HEK293 (cell line): Measurements from ENCODE around the gene NINJ2.

Experiments used
- CTCF ChIA-PET: fragments of 350-600 bp; formaldehyde crosslinking; extraction: SDS; loops from one replicate; lab custom pipeline; 2021; ENCODE audit warnings: antibody characterized with exemption; lab: Yijun Ruan, JAX
- POLR2A ChIA-PET: fragments of 300-600 bp; formaldehyde crosslinking; extraction: SDS; loops from one replicate; lab custom pipeline; 2020; ENCODE audit warnings: antibody characterized with exemption, inconsistent platforms; lab: Yijun Ruan, JAX
- H3K27ac ChIP-seq: fragments of 200-500 bp; sonication (Bioruptor generic); 2 replicates; pipeline ENCODE4 v1.5.1; 2014; ENCODE audit warnings: low read depth, low read length, control low read depth, inconsistent platforms; ENCODE audit errors: extremely low read depth
- H3K36me3 ChIP-seq, 2 experiments: fragments of 200-500 bp in 1 of 2; sonication (Bioruptor generic) in 1 of 2; 1 replicate in 1 of 2; 2 replicates in 1 of 2; pipeline ENCODE4 v1.5.1; 2014 to 2017; ENCODE audit warnings: inconsistent platforms in 2 of 2, low read length in 2 of 2; ENCODE audit not compliant: control insufficient read depth in 2 of 2, insufficient read depth in 1 of 2
- H3K4me1 ChIP-seq: fragments of 200-500 bp; sonication (Bioruptor generic); 2 replicates; pipeline ENCODE4 v1.5.1; 2014; ENCODE audit warnings: mild to moderate bottlenecking, low read length, inconsistent platforms; ENCODE audit not compliant: control insufficient read depth, insufficient read depth
- H3K4me3 ChIP-seq: 2 replicates; pipeline ENCODE4 v1.5.1; 2011; ENCODE audit warnings: low read depth, mild to moderate bottlenecking, control low read depth, low read length, moderate library complexity
- H3K9me3 ChIP-seq: fragments of 200-500 bp; sonication (Bioruptor generic); 2 replicates; pipeline ENCODE4 v1.5.1; 2014; ENCODE audit warnings: low read depth, low read length, inconsistent platforms; ENCODE audit not compliant: control insufficient read depth, insufficient read depth
- HOXC10 ChIP-seq: sonication (generic); formaldehyde crosslinking; IDR thresholded peaks from 2 replicates; pipeline ENCODE4 v1.8.1; 2023; ENCODE audit warnings: mild to moderate bottlenecking, missing genetic modification reagents
- KLF1 ChIP-seq: fragments of 450-650 bp; formaldehyde crosslinking; IDR thresholded peaks from 2 replicates; pipeline ENCODE4 v1.5.1; 2016; ENCODE audit warnings: missing biosample characterization, missing genetic modification characterization
- OVOL3 ChIP-seq: fragments of 450-650 bp; formaldehyde crosslinking; IDR thresholded peaks from 2 replicates; pipeline ENCODE4 v1.5.1; 2016; ENCODE audit warnings: missing biosample characterization, missing genetic modification characterization
- SCRT2 ChIP-seq: fragments of 450-650 bp; formaldehyde crosslinking; IDR thresholded peaks from 2 replicates; pipeline ENCODE4 v1.5.1; 2016; ENCODE audit warnings: missing biosample characterization, missing genetic modification characterization
- ZBTB8A ChIP-seq: fragments of 450-650 bp; formaldehyde crosslinking; IDR thresholded peaks from 2 replicates; pipeline ENCODE4 v1.5.1; 2016; ENCODE audit warnings: missing biosample characterization, missing genetic modification characterization
- ZNF175 ChIP-seq: fragments of 450-650 bp; formaldehyde crosslinking; IDR thresholded peaks from 2 replicates; pipeline ENCODE4 v1.5.1; 2016; ENCODE audit warnings: missing biosample characterization, missing genetic modification characterization
- ZNF184 ChIP-seq: fragments of 450-650 bp; IDR thresholded peaks from 2 replicates; pipeline ENCODE4 v1.5.1; 2018; ENCODE audit warnings: missing biosample characterization, mild to moderate bottlenecking, missing genetic modification characterization
- ZNF221 ChIP-seq: fragments of 450-650 bp; formaldehyde crosslinking; IDR thresholded peaks from 2 replicates; pipeline ENCODE4 v1.5.1; 2017; ENCODE audit warnings: missing biosample characterization, missing genetic modification characterization, borderline replicate concordance
- ZNF223 ChIP-seq: fragments of 450-650 bp; formaldehyde crosslinking; IDR thresholded peaks from 2 replicates; pipeline ENCODE4 v1.5.1; 2016; ENCODE audit warnings: missing biosample characterization, missing genetic modification characterization
- ZNF248 ChIP-seq: fragments of 450-650 bp; formaldehyde crosslinking; IDR thresholded peaks from 2 replicates; pipeline ENCODE4 v1.5.1; 2017; ENCODE audit warnings: missing biosample characterization, missing genetic modification characterization
- ZNF335 ChIP-seq: fragments of 450-650 bp; formaldehyde crosslinking; conservative IDR thresholded peaks from 2 replicates; pipeline ENCODE4 v1.5.1; 2016; ENCODE audit warnings: missing biosample characterization, missing genetic modification characterization
- ZNF350 ChIP-seq: fragments of 450-650 bp; formaldehyde crosslinking; IDR thresholded peaks from 2 replicates; pipeline ENCODE4 v1.5.0; 2017; ENCODE audit warnings: missing biosample characterization, mild to moderate bottlenecking, missing genetic modification characterization
- ZNF426 ChIP-seq: fragments of 450-650 bp; formaldehyde crosslinking; IDR thresholded peaks from 2 replicates; pipeline ENCODE4 v1.5.1; 2017; ENCODE audit warnings: missing biosample characterization, missing genetic modification characterization, mild to moderate bottlenecking, inconsistent platforms, moderate library complexity
- ZNF529 ChIP-seq: fragments of 450-650 bp; formaldehyde crosslinking; IDR thresholded peaks from 2 replicates; pipeline ENCODE4 v1.5.1; 2017; ENCODE audit warnings: missing genetic modification characterization, missing biosample characterization; ENCODE audit not compliant: insufficient replicate concordance
- ZNF549 ChIP-seq: fragments of 450-650 bp; IDR thresholded peaks from 2 replicates; pipeline ENCODE4 v1.5.1; 2018; ENCODE audit warnings: missing biosample characterization, missing genetic modification characterization, mild to moderate bottlenecking, inconsistent platforms, moderate library complexity
- ZNF621 ChIP-seq: fragments of 450-650 bp; formaldehyde crosslinking; IDR thresholded peaks from 2 replicates; pipeline ENCODE4 v1.5.1; 2017; ENCODE audit warnings: missing biosample characterization, missing genetic modification characterization
- ZNF776 ChIP-seq: fragments of 450-650 bp; formaldehyde crosslinking; IDR thresholded peaks from 2 replicates; pipeline ENCODE4 v1.5.0; 2017; ENCODE audit warnings: missing biosample characterization, missing genetic modification characterization, borderline replicate concordance
- ZSCAN16 ChIP-seq: fragments of 450-650 bp; formaldehyde crosslinking; IDR thresholded peaks from 2 replicates; pipeline ENCODE4 v1.5.1; 2016; ENCODE audit warnings: missing biosample characterization, missing genetic modification characterization
- TF ChIP-seq, protein P1 (sequence below): fragments of 450-650 bp; formaldehyde crosslinking; IDR thresholded peaks from 2 replicates; pipeline ENCODE4 v1.5.1; 2016; ENCODE audit warnings: missing biosample characterization, missing genetic modification characterization
- TF ChIP-seq, protein P2 (sequence below): fragments of 450-650 bp; formaldehyde crosslinking; conservative IDR thresholded peaks from 2 replicates; pipeline ENCODE4 v1.5.1; 2016; ENCODE audit warnings: low read depth, missing biosample characterization, missing genetic modification characterization
- TF ChIP-seq, protein P3 (sequence below): sonication (generic); formaldehyde crosslinking; IDR thresholded peaks from 2 replicates; pipeline ENCODE4 v1.8.1; 2022; ENCODE audit warnings: mild to moderate bottlenecking, moderate library complexity, missing genetic modification reagents

The NINJ2 gene

DNA sequence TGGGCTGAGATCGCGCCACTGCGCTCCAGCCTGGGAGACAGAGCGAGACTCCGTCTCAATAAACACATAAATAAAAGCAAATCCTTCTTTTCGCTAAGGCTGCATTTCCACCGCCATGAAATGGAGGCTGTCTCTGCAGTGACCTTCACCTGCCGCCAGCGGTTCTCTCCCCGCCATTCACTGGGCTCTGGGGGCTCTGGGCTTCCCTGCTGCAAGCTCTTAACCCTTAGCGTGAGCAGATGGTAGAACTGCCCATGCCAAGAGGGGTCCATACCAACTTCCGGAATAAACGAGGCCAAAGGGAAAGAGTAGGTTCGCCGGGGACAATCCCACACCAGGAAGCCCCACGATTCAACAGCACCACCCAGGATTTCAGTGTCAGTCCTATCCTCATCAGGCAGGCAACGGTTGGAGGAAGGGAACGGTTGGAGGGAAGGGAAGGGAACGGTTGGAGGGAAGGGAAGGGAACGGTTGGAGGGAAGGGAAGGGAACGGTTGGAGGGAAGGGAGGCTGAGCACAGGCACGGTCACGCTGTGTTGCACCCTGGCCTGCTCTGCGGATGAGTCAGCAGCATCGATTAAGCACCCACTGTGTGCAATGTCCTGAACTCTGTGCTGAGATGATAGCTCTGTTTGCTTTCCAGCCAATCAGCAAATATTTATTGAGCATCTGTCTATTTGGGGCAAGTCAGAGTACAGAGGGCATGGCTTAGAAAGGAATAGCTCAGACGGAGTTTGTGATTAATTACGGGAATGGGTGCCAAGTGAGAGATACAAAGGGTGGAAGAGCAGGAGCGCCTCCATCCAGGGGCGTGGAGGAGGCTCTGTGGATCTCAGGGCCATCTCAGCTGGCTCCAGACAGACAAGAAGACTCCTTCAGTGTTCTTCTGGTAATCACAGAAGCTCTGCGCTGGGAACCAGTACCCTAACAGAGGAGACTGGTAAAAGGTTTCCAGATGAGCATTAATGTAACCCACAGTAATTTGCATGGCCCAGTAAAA lies 77.9 kb downstream of the NINJ2 start:
- H3K4me1 ChIP-seq = no peaks in the 10 kb centered on the region
- H3K4me3 ChIP-seq = no peak overlapping the region
- TF ChIP-seq ZNF184 (tag by site-specific recombination) (no peak), ZNF621 (tag by site-specific recombination) (0 out of 2 replicates have a peak, but pooled peaks have one; percentile 25)
- ChIA-PET CTCF (interaction anchor here (0.8 to 1.9 kb wide), 2 partner anchors 10 to 165 kb away, joined by 3 to 7 read pairs; no protein-coding TSS in a partner anchor), POLR2A (no interaction called here)
- no peaks in the 10 kb centered on the region for H3K36me3 ChIP-seq
- no peaks in the 10 kb centered on the region for H3K9me3 ChIP-seq
- no peak overlapping the region for H3K27ac ChIP-seq

DNA sequence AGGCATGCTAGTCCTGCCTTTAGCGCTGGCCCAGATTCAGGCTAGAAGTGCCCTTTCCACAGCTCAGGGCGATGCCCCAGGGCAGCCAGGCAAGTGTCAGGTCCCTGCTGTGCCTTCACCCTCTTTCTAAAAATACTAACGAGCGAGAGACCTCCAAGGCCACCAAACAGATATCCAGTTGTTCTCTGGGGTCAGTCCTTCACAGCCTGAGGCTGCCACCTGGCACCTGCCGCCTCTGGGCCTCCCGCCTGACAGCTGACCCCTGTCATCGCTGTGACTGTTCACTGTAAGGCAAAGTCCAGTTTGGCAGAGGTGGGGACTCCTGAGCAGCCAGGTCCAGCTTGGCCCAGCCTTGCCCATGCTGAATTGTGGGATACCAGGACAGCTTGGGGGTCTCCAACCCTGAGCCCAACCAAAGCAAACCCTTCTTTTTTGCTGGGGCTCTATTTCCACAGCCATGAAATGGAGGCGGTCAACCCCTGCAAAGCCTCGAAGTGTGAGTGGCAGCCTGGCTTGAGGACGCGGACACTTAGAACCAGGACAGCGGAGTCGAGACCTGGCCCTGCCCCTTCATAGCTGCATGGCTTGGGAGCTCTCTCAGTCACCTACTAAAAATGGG lies 79.9 kb downstream of the NINJ2 start:
- H3K27ac ChIP-seq = no peak overlapping the region
- TF ChIP-seq ZNF776 (tag by site-specific recombination) = no peak
- no peak for TF ChIP-seq ZSCAN16
- TF ChIP-seq, protein P1, sequence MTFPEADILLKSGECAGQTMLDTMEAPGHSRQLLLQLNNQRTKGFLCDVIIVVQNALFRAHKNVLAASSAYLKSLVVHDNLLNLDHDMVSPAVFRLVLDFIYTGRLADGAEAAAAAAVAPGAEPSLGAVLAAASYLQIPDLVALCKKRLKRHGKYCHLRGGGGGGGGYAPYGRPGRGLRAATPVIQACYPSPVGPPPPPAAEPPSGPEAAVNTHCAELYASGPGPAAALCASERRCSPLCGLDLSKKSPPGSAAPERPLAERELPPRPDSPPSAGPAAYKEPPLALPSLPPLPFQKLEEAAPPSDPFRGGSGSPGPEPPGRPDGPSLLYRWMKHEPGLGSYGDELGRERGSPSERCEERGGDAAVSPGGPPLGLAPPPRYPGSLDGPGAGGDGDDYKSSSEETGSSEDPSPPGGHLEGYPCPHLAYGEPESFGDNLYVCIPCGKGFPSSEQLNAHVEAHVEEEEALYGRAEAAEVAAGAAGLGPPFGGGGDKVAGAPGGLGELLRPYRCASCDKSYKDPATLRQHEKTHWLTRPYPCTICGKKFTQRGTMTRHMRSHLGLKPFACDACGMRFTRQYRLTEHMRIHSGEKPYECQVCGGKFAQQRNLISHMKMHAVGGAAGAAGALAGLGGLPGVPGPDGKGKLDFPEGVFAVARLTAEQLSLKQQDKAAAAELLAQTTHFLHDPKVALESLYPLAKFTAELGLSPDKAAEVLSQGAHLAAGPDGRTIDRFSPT = no peak
- TF ChIP-seq, protein P2, sequence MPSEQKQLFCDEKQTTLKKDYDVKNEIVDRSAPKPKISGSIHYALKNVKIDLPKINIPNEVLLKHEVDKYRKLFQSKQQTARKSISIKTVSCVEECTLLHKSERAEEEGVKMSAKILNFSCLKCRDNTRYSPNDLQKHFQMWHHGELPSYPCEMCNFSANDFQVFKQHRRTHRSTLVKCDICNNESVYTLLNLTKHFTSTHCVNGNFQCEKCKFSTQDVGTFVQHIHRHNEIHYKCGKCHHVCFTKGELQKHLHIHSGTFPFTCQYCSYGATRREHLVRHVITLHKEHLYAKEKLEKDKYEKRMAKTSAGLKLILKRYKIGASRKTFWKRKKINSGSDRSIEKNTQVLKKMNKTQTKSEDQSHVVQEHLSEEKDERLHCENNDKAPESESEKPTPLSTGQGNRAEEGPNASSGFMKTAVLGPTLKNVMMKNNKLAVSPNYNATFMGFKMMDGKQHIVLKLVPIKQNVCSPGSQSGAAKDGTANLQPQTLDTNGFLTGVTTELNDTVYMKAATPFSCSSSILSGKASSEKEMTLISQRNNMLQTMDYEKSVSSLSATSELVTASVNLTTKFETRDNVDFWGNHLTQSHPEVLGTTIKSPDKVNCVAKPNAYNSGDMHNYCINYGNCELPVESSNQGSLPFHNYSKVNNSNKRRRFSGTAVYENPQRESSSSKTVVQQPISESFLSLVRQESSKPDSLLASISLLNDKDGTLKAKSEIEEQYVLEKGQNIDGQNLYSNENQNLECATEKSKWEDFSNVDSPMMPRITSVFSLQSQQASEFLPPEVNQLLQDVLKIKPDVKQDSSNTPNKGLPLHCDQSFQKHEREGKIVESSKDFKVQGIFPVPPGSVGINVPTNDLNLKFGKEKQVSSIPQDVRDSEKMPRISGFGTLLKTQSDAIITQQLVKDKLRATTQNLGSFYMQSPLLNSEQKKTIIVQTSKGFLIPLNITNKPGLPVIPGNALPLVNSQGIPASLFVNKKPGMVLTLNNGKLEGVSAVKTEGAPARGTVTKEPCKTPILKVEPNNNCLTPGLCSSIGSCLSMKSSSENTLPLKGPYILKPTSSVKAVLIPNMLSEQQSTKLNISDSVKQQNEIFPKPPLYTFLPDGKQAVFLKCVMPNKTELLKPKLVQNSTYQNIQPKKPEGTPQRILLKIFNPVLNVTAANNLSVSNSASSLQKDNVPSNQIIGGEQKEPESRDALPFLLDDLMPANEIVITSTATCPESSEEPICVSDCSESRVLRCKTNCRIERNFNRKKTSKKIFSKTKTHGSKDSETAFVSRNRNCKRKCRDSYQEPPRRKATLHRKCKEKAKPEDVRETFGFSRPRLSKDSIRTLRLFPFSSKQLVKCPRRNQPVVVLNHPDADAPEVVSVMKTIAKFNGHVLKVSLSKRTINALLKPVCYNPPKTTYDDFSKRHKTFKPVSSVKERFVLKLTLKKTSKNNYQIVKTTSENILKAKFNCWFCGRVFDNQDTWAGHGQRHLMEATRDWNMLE (tag by site-specific recombination) = no peak
- TF ChIP-seq ZNF350 (tag by site-specific recombination) = no peak
- no peak for TF ChIP-seq ZNF248 (tag by site-specific recombination)
- no peak for TF ChIP-seq ZNF426
- TF ChIP-seq SCRT2 = no peak
- no peak for TF ChIP-seq KLF1 (tag by site-specific recombination)
- no peak for TF ChIP-seq ZNF221
- H3K4me1 ChIP-seq = no peaks in the 10 kb centered on the region
- no peaks in the 10 kb centered on the region for H3K36me3 ChIP-seq
- POLR2A ChIA-PET = no interaction called here
- H3K9me3 ChIP-seq = no peaks in the 10 kb centered on the region
- no peak overlapping the region for H3K4me3 ChIP-seq
- CTCF ChIA-PET = interaction anchor here (0.7 to 0.9 kb wide), 2 partner anchors 55 to 429 kb away, joined by 3 to 4 read pairs; no protein-coding TSS in a partner anchor

DNA sequence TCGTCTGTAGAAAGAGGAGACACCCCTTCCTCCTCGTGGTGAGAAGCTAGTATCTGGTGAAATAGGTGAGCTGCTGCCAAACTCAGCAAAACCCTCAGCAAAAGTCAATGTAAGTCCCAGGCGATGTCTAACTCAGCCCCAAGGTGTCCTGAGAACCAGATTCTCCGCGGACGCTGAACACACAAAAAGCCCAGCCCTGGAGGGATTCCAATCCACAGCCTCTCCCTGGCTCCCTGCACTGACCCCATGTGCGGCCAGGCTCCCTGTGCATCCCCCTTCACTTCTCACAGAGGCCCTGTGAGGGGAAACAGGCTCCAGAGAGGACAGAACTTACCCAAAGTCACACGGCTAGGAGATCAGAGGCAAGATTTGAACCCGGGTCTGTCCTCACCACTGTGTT lies 81.5 kb downstream of the NINJ2 start:
- CTCF ChIA-PET = interaction anchor here (0.6 to 1.5 kb wide), 4 partner anchors 169 to 327 kb away, joined by 3 to 7 read pairs (median 4); no protein-coding TSS in a partner anchor
- TF ChIP-seq ZNF529 (tag by site-specific recombination) (no peak), OVOL3 (no peak), ZNF223 (tag by site-specific recombination) (no peak), HOXC10 (CRISPR knock-in tag) (no peak), ZBTB8A (no peak), ZNF549 (tag by site-specific recombination) (no peak), ZNF335 (tag by site-specific recombination) (no peak), ZNF175 (tag by site-specific recombination) (no peak)
- TF ChIP-seq, protein P3, sequence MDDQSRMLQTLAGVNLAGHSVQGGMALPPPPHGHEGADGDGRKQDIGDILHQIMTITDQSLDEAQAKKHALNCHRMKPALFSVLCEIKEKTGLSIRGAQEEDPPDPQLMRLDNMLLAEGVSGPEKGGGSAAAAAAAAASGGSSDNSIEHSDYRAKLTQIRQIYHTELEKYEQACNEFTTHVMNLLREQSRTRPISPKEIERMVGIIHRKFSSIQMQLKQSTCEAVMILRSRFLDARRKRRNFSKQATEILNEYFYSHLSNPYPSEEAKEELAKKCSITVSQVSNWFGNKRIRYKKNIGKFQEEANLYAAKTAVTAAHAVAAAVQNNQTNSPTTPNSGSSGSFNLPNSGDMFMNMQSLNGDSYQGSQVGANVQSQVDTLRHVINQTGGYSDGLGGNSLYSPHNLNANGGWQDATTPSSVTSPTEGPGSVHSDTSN = no peak
- TF ChIP-seq, all 188 proteins: peak for 0

More for the DNA sequence above, 81.5 kb downstream of the NINJ2 start:
- no peak overlapping the region for H3K27ac ChIP-seq
- H3K36me3 ChIP-seq = no peaks in the 10 kb centered on the region
- H3K9me3 ChIP-seq = no peaks in the 10 kb centered on the region
- H3K4me3 ChIP-seq = no peak overlapping the region
- no peaks in the 10 kb centered on the region for H3K4me1 ChIP-seq
- POLR2A ChIA-PET = no interaction called here
